NOMO-1 treated with dmso at 0.1 percent for 144 hours (cell line): ENCODE data around the gene LCMT1.
"Not testable (repeated sequence)": the region's sequence is repeated elsewhere in the genome, so short reads cannot be mapped to it uniquely, and the experiment has no call there.

Experiments used
- DNase-seq: peaks from one replicate; lab custom pipeline; 2025; ENCODE audit not compliant: unreplicated experiment; lab: John Stamatoyannopoulos, UW

The LCMT1 gene

DNA sequence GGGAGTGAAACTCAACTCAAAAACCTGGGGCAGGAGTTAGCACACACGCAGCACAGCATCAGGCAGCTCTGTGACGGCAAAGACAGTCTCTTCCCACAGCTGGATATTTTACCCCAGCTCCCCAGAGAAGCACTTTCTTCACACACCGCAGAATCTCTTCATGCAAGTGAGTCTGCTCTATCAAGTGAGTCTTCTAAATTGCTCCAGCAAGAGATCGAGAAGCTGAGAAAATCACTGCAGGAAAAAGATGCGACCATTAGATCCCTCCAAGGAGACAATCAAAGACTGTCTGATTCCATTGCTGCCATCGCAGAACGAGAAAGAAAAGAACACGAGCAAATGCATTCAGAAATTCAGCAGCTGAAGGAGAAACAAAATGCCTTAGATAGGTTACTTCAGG, 16.9 kb upstream of the LCMT1 start:
- DNase-seq = no peak

DNA sequence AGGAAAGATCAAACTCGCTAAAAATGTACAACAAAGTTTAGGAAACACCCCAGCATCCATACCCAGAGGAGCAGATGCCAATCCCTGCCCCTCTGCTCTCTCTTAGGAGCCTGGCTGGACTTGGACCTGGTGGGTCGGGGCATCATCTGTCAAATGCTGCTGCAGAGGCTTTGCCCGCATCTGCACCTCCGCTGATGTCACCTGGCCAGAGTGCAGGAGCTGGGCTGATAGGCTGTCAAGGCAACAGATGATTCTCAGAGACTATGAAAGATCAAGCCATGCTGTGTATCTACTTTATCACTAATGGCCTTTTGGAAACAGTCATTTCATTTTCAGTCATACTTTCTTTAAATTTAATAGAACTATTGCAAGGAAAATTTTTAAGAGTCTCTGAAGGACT, 15.9 kb upstream of the LCMT1 start:
- no peak for DNase-seq

DNA sequence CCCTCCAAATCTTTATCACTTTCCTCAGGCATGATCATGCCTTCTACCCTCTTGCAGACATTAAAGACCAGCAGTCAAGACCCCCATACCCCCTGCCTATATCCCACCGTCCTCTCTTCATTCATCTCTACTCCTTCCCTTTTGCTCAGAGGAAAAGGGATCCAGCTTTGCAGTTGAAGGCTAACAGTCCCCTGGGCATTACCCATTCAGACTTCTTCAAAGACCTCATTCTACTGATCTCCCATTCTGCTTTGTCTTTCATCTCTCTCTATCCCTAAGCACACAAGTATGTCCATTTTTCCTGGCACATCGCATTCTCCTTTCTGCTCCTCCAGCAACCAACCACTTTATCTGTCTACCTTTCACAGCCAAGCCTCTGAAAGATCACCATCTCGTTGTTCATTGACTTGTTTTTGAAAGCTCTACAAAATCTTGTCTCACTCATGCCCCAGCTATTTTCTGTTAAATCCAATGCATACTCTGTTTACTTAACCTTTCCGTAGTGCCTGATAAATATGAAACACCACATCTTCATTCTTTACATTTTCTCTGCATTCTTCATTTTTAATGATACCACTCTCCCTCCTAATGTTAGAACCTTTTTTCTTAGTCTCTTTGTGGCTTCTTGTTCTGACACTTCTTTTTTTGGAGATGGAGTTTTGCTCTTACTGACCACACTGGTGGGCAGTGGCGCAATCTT, 14.1 kb upstream of the LCMT1 start:
- no peak for DNase-seq

DNA sequence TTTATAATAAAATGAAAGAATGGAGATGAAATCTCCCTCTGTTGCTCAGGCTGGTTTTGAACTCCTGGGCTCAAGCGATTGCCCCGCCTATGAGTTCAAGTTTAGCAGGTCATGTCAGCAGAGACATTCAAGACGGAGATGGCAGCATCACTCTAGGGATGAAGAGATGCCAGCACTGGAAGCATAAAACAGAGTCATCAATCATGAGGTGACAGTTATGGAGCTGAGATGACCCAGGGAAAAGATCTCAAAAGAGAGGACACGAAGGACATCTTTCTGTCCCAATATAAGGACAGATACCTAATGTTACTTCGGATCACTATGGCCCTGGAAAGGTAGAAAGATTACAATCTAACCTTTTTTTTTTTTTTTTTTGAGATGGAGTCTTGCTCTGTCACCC, 11.0 kb upstream of the LCMT1 start:
- DNase-seq = no peak

DNA sequence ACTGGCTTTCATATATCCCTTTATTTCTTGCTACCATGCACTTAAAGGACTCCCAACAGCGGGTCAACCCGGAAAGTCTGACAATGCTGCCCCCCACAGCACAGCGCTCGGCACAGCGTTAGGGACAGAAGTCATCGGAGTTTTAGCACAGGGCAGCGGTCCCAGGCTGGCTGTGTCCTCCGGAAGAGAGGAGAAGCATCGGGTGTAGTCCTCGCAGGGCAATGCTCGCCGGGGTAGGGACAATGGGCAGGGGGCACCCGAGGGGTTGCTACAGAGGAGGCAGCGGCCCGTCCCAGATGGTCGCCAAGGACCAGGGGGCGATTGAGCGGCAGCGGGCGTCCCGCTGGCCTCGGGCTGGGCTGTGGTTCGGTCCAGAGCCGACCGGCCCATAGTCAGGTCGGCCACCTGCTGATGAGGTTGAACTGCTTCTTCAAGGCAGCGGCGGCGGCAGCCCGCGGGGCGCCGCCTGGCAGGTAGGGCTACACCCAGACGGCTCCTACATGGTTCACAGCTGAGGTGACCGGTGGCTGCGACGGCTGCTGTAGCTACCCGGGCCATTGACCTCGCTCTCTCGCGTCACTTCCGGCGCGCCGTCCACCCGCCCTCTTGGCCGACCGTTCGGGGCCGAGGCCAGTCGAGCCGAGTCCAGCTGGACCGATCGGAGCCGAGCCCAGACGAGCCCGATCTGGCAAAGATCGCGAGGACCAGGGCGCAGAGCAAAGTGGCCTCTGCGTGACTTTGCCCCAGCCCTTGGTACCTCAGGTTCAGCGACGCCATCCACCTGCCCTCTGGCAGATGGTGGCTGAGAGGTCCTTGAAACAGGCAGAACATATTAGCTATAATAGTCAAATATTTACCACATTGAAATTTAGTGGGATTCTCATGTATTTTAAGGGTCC, 4.7 kb upstream of the LCMT1 start:
- peak; percentile 77 for DNase-seq

DNA sequence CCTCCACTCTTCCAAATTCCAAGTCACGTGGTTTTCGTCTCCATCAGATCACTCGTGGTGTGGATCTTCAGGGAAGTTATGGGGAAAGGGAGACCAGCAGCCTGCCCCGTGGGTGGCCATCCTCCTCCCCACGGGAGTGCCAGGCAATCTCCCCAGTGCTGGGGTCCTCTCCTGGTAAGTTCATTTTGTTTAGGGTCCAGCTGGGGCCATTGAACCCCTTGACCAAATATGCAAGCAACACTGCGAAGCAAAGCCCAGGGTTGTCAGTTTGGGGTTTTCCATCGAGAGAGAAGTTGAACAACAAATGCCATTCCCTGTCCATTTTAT, 4.1 kb upstream of the LCMT1 start:
- DNase-seq = no peak

DNA sequence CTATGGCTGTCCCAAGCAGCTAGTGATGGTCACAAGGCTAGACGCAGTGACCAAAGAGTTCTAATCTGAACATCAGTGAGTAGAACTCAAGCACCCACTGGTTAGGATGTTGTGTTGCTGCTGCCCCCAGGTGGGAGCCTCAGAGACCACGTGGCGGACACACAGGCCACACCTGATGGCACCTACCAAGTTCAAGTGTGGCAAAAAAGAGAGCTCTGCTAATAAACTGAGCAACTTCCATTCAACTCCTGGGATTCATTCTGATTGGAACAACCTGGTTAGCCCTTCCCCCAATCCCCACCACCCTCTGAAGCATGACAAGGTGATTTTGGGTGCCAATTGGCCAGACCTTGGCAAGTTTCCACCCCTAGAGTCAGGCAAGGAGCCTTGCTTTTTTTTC, 3.5 kb upstream of the LCMT1 start:
- no peak for DNase-seq

DNA sequence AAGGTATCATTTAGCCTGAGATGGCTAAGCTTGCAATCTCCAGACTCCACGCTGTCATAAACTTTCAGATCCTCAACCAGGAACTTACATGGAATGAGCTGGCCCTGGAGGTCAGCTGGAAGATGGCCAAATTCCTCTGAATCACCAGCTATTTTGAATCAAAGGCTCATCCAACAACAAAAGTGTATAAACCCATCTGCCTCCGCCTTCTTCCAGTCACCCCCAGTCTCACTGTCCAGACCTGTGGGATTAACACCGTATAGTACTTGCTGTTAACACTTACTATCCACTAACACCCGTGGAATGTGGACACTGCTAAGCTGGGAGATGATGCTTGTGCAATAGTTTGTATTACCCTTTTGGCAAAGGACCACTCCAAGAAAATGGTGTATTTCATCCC, 1.9 kb upstream of the LCMT1 start:
- no peak for DNase-seq

DNA sequence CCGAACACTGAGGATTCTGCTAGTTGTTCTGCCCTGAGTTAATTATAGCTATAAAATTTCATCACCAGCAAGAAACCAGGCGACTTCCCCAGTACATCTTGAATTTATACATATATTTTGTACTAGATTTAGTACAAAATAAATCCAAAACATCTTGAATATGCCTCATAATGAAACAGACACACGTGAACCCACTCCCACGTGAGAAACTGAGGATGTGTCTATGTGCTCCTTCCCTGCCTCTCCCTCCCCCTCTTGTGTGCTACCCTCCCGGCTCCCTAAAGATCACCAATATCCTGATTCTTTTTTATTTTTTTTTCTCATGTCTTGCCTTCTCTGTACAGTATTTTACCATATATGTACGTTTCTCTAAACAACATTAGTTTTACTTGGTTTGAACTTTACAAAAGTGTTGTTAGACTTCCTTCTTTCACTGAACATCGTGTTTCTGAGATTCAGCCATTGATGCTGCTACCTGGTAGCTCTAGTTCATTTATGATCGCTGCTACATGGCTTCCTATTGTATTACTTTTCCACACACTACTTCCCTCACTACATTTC, 1.1 kb upstream of the LCMT1 start:
- no peak for DNase-seq

DNA sequence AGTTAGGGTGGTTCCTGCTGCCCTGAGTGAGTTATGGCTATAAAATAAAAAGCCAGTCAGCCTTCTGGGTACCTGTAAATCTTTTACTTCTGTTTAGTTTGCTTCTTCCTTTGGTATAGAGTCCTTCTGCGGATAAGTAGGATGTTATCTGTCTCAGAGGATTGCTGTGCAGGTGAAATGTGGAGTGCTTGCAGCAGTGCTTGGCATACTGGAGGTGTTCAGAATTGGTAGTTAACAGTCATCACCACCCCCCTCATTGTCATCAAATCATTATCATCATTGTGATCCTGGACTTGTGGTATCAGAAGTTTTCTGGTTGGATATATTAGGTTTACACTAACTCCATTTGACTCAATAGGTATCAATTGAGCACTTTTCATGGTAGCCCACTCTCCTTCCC, 2.6 kb downstream of the LCMT1 start:
- no peak for DNase-seq

DNA sequence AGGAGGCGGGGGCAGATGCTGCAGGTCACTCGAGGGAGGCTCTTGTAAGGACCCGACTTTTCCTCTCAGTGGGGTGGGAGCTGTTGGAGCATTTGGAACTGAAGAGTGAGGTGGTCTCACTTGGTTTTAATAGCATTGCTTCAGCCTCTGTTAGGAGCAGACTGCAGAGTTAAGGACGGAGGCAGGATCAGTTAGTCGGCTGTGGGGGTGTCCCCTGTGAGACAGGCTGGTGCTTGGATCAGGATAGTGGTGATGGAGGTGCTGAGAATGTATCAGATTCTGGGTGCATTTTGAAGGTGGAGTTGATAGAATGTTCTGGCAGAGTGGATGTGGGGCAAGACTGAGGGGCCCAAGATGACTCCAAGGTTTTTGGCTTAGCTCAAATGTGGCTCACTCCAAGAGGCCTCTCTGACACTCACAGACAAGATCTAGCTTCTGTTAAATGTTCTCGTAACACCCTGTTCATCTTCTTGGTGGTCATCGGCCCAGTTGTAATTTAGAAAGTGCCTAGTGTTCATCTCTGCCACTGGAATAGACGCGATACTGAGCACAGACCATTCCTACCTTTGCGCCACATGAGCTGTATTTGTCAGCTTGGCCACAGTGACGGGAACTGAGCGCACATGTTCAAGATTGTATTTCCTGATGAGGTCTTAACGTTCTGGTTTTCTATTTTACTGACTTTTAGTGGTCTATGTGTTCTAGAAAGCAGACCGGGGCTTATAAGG, 7.5 kb downstream of the LCMT1 start:
- no peak for DNase-seq

DNA sequence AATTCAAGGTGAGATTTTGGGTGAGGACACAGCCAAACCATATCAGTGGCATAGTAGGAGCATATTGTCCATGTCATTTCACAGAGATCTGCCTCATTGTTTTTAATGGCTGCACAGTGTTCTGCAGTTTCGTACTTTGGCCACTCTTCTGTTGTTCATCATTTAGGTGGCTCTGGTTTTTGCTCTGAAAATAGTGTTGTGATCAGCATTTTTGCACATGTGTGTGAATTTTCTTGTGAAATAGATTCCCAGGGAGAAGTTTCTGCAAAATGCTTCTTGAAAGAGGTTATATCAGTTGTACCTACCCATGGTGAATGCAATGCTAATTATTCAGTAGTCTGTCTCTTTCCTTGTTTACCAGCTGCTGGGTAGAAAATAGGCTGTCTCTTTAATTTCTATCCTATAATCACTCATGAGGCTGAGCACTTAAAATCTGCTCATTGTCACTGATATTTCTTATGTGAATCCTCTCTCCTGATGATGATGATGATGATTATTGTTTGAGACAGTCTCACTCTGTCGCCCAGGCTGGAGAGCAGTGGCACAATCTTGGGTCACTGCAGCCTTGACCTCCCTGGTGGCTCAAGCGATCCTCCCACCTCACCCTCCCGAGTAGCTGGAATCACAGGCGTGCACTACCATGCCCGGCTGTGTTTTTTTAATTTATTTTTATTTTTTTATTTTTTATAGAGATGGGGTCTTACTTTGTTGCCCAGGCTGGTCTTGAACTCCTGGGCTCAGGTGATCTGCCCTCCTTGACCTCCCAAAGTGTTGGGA, 10.5 kb downstream of the LCMT1 start:
- DNase-seq = no peak

DNA sequence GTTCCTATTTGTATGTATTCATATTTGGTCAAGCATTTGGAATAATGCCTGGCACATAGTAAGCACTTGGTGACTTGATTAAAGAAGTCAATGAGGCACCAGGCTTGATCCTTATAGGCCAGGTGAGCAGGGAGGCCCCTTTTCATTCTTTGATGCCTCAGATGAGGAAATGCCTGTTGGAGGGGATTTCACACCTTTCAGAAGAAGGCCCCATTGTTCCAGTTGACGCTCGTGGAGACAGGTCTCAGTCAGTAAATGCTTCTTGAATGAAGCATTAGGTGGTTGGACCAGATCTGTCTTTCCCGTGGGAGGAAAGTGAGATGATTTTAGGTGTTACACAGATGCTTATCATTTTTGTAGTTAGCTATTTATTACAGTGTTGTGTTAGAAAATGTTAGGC, 13.0 kb downstream of the LCMT1 start:
- DNase-seq = no peak

DNA sequence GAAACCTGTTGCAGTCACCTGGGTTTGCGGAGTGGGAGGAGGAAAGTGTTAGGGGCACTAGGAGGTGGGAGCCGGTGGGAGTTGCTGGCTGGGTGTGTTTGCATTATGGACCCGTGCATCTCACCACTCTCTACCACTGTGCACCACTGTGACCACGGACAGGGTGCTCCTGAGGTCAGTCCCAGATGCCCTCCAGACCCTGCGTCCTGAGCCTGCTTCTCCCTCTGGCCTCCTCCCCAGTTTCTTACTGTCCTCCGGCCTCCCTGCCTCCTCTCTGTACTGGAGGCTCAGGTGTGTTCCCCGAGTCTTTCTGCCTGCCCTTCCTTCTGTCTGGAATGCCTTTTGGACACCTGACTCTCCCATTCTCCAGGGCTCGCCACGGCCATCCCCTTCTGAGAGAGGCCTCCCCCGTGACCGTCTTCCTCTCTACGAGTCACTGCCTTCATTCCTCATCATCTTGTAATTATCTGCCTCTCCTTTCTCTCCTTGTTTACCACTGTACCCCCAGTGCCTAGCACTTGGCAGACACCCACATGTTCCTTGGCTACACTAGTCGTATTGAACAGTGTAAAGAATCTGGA, 14.6 kb downstream of the LCMT1 start:
- DNase-seq = not testable (repeated sequence)

DNA sequence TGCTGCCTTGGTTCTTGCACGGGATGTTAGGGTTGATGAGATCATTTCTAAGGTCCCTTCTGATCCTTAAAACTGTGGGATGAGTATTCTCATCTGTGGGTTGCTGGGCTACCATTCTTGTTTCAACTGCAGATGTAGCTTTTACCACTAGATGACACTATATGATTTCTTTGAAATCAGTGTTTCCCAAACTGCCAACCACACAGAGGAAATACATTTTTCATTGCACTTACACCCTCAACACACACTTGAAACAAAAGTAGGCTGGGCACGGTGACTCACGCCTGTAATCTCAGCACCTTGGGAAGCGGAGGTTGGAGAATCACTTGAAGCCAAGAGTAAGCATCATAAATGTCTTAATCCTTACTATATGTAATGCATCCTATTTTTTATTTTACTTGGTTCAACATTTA, 15.3 kb downstream of the LCMT1 start:
- peak; percentile 12 for DNase-seq

DNA sequence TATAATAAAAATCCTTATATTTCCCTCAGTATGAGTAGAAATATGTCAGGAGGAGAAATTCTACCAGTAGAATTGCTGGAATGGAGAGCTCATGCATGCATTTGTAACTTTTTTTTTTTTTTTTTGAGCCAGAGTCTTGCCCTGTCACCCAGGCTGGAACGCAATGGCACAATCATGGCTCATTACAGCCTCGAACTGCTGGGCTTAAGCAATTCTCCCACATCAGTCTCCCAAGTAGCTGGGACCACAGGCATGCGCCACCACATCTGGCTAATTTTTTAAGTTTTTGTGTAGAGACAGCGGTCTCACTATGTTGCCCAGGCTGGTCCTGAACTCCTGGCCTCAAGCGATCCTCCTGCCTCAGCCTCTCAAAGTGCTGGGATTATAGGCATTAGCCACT, 21.2 kb downstream of the LCMT1 start:
- DNase-seq = not testable (repeated sequence)

DNA sequence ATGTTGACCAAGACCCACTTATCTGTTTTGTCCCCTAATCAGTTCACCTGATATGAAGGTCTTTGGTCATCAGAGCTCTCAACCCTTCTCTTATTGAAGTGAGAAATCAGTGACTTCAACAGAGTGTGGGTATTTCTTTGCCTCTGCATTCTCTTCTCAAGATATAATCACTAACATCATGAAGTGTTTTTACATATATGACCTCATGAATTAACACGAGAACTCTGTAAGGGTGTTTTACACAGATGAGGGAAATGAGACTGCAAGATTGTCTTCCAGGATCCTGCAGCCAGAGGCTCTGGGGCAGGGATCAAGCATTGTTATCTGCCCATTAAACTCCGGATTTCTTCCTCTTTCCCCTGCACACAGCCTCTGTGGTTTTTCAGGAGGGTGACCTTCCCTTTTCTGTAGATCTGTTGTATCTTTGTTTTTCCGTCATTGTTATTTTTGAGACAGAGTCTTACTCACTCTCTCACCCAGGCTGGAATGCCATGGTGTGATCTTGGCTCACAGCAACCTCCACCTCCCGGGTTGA, 22.7 kb downstream of the LCMT1 start:
- DNase-seq = peak; percentile 64

DNA sequence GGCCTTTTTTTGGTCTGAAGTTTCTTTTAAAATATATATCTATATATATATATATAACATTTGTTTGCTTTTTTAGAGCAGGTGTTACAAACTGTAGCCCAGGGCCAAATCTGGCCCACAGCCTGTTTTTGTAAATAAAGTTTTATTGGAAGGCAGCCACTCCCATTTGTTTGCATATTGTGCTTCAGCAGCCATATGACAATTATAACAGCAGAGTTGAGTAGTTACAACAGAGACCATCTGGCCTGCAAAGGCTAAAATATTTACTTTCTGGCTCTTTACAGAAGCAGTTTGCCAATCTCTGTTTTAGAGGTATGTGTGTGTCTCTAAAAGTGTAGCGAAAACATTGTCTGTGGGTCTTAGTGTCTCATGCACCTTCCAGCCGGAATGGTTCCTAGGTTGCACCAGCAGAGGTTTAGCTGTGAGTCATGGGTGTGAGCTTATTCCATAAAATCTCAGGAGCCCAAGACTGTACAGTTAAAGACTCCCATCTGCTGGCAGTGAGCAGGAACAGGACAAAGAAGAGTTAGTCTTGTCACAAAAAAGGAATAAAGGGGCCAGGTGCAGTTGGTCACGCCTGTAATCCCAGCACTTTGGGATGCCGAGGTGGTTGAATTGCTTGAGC, 23.8 kb downstream of the LCMT1 start:
- no peak for DNase-seq

DNA sequence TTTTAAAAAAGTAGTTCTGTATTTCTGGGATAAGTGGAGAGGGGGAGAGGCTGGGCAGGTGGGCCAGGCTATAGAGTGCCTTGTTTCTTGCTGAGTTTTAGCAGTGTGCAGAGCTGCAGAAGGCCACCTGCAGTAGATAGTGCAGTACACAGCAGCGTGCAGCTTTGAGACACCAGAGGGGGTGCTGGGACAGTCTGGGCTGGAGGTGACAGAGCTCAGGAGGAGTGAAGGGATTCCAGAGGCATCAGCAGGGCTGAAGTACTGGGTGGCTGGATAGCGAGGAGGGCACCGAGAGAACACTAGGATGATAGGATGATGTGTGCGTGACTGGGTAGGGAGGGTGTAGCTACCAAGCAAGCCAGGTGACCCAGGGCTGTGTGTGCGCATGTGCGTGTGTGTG, 26.6 kb downstream of the LCMT1 start:
- no peak for DNase-seq

DNA sequence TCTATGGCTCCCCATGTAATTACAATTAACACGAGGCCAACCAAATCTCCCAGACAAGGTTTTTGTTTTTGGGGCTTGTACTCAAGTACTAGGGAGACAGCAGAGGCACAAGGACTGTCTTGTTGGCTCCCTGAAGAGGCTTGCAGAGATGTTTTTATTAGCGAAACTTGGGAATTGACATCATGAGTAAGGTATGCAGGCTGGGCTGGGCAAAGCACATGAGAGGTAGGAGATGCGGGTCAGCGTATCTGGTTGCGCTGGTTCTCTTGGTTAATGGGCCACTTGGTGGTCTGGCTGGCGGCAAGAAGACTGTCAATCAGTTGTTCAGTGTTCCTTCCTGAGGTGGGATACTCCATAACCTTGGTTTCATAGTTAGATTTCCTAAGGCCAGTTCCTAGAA, 28.9 kb downstream of the LCMT1 start:
- DNase-seq = no peak
